HG02571 (cell line): Measurements from ENCODE around the gene TMEM202.
"Not testable (repeated sequence)": the region's sequence is repeated elsewhere in the genome, so short reads cannot be mapped to it uniquely, and the experiment has no call there.

Experiments used
- ATAC-seq: cut with Tn5 transposase; IDR thresholded peaks from one replicate; pipeline ENCODE4 v1.9.1; 2021; ENCODE audit warnings: mild to moderate bottlenecking, moderate library complexity; ENCODE audit not compliant: unreplicated experiment

Gene TMEM202

GRCh38 chr15:72397796-72398588, at the start of gene TMEM202:
Gene TMEM202 (plus strand): TSS chr15:72398305. CDS start chr15:72398327, 22 bp downstream.
- ATAC-seq = no peak

GRCh38 chr15:72353266-72353665, 44.8 kb upstream of the TMEM202 start:
- no peak for ATAC-seq

GRCh38 chr15:72354496-72354895, 43.6 kb upstream of the TMEM202 start:
- ATAC-seq = no peak

GRCh38 chr15:72358121-72358520, 40.0 kb upstream of the TMEM202 start:
- no peak for ATAC-seq

- ATAC-seq = no peak
These were observed 39.4 kb upstream of the TMEM202 start for GRCh38 chr15:72358650-72359171.

- ATAC-seq = no peak
These were observed 36.9 kb upstream of the TMEM202 start for GRCh38 chr15:72361176-72361575.

GRCh38 chr15:72365844-72366243, 32.3 kb upstream of the TMEM202 start:
- ATAC-seq = no peak

- ATAC-seq = no peak
These were observed 29.8 kb upstream of the TMEM202 start for GRCh38 chr15:72368325-72368724.

- ATAC-seq = no peak
These were observed 29.2 kb upstream of the TMEM202 start for GRCh38 chr15:72368899-72369298.

GRCh38 chr15:72369964-72370363, 28.1 kb upstream of the TMEM202 start:
- no peak for ATAC-seq

- no peak for ATAC-seq
These were observed 25.7 kb upstream of the TMEM202 start for GRCh38 chr15:72372361-72372760.

- ATAC-seq = peak; percentile 43
These were observed 22.6 kb upstream of the TMEM202 start for GRCh38 chr15:72375501-72375845.

- peak; percentile 82 for ATAC-seq
These were observed 22.1 kb upstream of the TMEM202 start, which contains the start of gene HEXA for GRCh38 chr15:72375846-72376581. Gene HEXA (minus strand): TSS chr15:72376014. CDS start chr15:72375972, 42 bp downstream.

- no peak for ATAC-seq
These were observed 20.8 kb upstream of the TMEM202 start for GRCh38 chr15:72377331-72377730.

GRCh38 chr15:72379106-72379505, 19.0 kb upstream of the TMEM202 start:
- ATAC-seq = not testable (repeated sequence)

- no peak for ATAC-seq
These were observed 18.2 kb upstream of the TMEM202 start for GRCh38 chr15:72379856-72380430.

GRCh38 chr15:72380743-72381142, 17.4 kb upstream of the TMEM202 start:
- no peak for ATAC-seq

- ATAC-seq = no peak
These were observed 16.0 kb upstream of the TMEM202 start for GRCh38 chr15:72382146-72382545.

GRCh38 chr15:72387741-72388140, 10.4 kb upstream of the TMEM202 start:
- no peak for ATAC-seq

GRCh38 chr15:72389231-72389630, 8.9 kb upstream of the TMEM202 start:
- no peak for ATAC-seq

- not testable (repeated sequence) for ATAC-seq
These were observed 1.8 kb upstream of the TMEM202 start for GRCh38 chr15:72396331-72396730.

GRCh38 chr15:72398648-72399047, 543 bp downstream of the TMEM202 start:
- no peak for ATAC-seq
